Tibial artery (tissue), 4 donors: ENCODE results near the gene TREH.

Experiments used
- DNase-seq, 2 donors: peaks; one replicate each; pipeline ENCODE4 v3.0.0-alpha.2; 2019
- H3K27ac ChIP-seq, 2 donors: fragments of 200-600 bp; sonication (generic) in 1 of 2; 1 replicate in 1 of 2; 2 replicates in 1 of 2; pipeline ENCODE4 v1.5.1; 2018 to 2019; ENCODE audit warnings: mild to moderate bottlenecking in 1 of 2
- H3K27me3 ChIP-seq, 2 donors: fragments of 200-600 bp; sonication (generic) in 1 of 2; one replicate each; pipeline versions ENCODE4 v1.5.1 to v1.6.0; 2016 to 2019
- H3K36me3 ChIP-seq, 3 donors: fragments of 200-600 bp; sonication (generic) in 2 of 3; one replicate each; pipeline ENCODE4 v1.5.1; 2016 to 2019; ENCODE audit warnings: mild to moderate bottlenecking in 2 of 3
- H3K4me1 ChIP-seq, 4 donors: fragments of 200-600 bp; sonication (generic) in 2 of 4; 1 replicate in 3 of 4; 2 replicates in 1 of 4; pipeline ENCODE4 v1.5.1; 2016 to 2019
- H3K4me3 ChIP-seq, 2 donors: fragments of 200-600 bp; sonication (generic) in 1 of 2; 1 replicate in 1 of 2; 2 replicates in 1 of 2; pipeline ENCODE4 v1.5.1; 2018 to 2019; ENCODE audit warnings: mild to moderate bottlenecking in 2 of 2
- H3K9me3 ChIP-seq, 3 donors: fragments of 200-600 bp; sonication (generic) in 1 of 3; one replicate each; pipeline ENCODE4 v1.5.1; 2016 to 2019
- intact Hi-C: fragments of 100-400 bp; cut with DNase I; formaldehyde crosslinking; loops from one replicate; pipeline ENCODE4 v1.15.0; 2023; ENCODE audit warnings: low total_unique reads
- TF ChIP-seq, protein P1 (sequence below), 2 experiments: fragments of 200-600 bp in 1 of 2; fragments of 450-650 bp in 1 of 2; IDR thresholded peaks; one replicate each; pipeline ENCODE4 v1.5.1; 2017 to 2019; ENCODE audit warnings: antibody characterized with exemption in 2 of 2, mild to moderate bottlenecking in 1 of 2, moderate library complexity in 1 of 2

Gene TREH

DNA sequence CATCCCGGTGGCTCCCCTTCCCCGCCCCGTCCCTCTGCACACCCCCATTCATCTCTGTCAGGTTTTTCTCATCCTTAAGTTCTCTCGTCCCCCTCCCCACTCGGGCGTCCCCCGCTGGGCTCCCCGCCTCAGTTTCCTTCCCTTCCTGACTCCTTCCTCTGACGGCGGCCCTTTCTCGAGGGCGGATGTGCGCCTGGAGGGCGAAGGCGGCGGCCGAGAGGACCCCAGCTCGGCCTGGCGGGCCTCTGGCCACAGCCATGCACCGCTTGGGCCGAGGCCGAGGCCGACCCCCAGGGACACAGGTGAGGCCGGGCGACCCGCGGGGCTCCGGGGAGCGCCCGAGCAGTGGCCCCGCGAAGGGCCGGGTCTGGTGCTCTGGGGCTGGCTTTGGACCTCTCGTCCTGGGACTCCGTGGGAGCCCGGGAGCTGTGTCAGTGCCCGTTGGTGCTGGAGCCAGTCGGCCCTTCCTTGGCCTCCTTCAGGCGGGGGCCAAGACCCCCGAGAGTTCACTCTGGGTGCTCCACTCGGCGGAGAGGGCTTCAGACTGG is 69.2 kb downstream of the TREH start:
- intact Hi-C loops, result loop anchor here (2.0 kb wide), 1 partner anchor 15 kb away; no protein-coding TSS in a partner anchor
- Histone ChIP-seq H3K27ac (peak overlapping the region; percentile 93), H3K27me3 (no peaks in the 10 kb centered on the region), H3K9me3 (no peaks in the 10 kb centered on the region), H3K4me1 (peaks cover 0 to 58% (median 49%) of the 10 kb centered on the region in 4 donors), H3K36me3 (peaks cover 0 to 17% (median 11%) of the 10 kb centered on the region in 3 donors), H3K4me3 (peak overlapping the region; percentile 70 to 85)
- TF ChIP-seq, protein P1, sequence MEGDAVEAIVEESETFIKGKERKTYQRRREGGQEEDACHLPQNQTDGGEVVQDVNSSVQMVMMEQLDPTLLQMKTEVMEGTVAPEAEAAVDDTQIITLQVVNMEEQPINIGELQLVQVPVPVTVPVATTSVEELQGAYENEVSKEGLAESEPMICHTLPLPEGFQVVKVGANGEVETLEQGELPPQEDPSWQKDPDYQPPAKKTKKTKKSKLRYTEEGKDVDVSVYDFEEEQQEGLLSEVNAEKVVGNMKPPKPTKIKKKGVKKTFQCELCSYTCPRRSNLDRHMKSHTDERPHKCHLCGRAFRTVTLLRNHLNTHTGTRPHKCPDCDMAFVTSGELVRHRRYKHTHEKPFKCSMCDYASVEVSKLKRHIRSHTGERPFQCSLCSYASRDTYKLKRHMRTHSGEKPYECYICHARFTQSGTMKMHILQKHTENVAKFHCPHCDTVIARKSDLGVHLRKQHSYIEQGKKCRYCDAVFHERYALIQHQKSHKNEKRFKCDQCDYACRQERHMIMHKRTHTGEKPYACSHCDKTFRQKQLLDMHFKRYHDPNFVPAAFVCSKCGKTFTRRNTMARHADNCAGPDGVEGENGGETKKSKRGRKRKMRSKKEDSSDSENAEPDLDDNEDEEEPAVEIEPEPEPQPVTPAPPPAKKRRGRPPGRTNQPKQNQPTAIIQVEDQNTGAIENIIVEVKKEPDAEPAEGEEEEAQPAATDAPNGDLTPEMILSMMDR (IDR thresholded peaks at IDR 0.05), result no peak
- DNase-seq, result no peak

DNA sequence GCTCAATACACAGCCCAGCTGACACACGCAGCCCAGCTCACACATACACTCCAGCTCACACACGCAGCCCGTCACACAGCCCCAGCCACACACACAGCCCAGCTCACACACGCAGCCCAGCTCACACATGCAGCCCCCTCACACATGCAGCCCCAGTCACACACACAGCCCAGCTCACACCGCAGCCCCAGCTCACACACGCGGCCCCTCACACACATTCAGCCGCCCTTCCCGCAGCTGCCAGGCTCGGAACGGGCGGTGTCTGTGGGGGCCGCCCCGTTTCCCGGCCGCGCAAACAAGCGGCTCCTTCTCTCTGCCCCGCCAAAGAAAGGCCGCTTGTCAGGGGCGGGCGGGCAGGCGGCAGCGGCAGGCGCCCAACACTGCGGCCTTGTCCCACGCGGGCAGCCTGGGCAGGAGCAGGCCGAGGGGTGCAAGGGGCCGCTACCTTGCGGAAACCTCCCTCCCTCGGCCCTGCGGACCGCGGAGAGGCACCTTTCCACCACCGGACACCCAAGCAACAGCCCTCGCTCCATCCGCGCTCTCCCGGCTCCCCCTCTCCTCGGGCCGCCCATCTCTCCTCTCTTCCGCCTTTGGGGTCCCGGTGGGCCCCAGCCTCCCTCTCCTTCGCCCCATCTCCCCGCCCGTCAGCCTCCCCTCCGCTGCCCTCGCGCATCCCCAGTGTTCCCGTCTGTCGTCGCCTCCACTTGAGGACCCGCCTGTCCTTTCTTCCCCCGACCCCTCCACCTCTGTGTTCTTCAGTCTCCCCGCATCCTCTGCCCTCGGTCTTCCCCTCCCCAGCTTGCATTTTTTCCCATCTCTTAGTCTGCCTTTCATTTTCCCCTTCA is 69.8 kb downstream of the TREH start:
- peaks cover 0 to 11% (median 8%) of the 10 kb centered on the region in 3 donors for H3K36me3 ChIP-seq
- H3K4me1 ChIP-seq, result peaks cover 0 to 65% (median 55%) of the 10 kb centered on the region in 4 donors
- intact Hi-C loops, result loop anchor here (2.0 to 5.0 kb wide), 2 partner anchors 15 to 37 kb away; partner anchors contain the start of gene ARCN1
- no peaks in the 10 kb centered on the region for H3K9me3 ChIP-seq
- H3K27ac ChIP-seq, result peak overlapping the region; percentile 93
- no peak for DNase-seq
- no peaks in the 10 kb centered on the region for H3K27me3 ChIP-seq
- TF ChIP-seq, protein P1 (IDR thresholded peaks at IDR 0.05), result no peak
- H3K4me3 ChIP-seq, result peak overlapping the region; percentile 70 to 85

DNA sequence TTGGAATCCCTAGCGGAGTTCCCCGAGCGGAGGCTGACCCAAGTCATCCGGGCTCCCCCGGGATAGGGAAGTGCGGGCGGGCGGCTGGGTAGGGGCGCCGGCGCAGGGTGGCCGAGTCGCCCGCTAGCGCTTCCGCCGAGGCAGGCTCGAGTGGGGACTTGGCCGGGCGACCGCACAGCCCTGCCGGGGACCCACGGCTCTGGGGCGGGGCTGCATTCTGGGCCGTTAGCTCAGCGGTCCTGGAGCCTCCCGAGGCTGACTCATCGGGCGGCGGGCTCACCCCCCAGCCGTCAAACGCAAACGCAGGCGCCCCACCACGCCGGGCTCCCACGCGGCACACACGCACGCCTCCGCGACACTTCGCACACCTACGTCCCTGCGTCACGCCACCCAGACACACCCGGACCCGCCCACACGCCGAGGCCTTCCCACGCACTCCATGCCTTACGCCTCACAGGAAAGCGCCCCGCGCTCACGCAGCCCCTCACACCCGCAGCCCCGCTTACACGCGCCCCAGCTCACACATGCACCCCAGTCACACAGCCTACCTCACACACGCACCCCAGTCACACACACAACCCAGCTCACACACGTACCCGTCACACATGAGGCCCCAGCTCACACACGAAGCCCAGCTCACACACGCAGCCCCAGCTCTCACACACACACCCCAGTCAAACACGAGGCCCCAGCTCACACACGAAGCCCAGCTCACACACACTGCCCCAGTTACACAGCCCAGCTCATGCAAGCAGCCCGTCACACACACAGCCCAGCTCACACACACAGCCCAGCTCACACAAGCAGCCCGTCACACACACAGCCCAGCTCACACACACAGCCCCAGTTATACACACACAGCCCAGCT is 70.9 kb downstream of the TREH start:
- TF ChIP-seq, protein P1 (IDR thresholded peaks at IDR 0.05), result no peak
- intact Hi-C loops, result loop anchor here (5.0 kb wide), 1 partner anchor 36 kb away; the partner anchor contains the start of gene ARCN1
- H3K4me3 ChIP-seq, result peak overlapping the region; percentile 70 to 85
- peaks cover 0 to 73% (median 57%) of the 10 kb centered on the region in 4 donors for H3K4me1 ChIP-seq
- H3K27me3 ChIP-seq, result no peaks in the 10 kb centered on the region
- peak overlapping the region; percentile 93 for H3K27ac ChIP-seq
- no peaks in the 10 kb centered on the region for H3K9me3 ChIP-seq
- peaks cover 0 to under 1% (median 0%) of the 10 kb centered on the region in 3 donors for H3K36me3 ChIP-seq
- peak; percentile 84 to 95 for DNase-seq

DNA sequence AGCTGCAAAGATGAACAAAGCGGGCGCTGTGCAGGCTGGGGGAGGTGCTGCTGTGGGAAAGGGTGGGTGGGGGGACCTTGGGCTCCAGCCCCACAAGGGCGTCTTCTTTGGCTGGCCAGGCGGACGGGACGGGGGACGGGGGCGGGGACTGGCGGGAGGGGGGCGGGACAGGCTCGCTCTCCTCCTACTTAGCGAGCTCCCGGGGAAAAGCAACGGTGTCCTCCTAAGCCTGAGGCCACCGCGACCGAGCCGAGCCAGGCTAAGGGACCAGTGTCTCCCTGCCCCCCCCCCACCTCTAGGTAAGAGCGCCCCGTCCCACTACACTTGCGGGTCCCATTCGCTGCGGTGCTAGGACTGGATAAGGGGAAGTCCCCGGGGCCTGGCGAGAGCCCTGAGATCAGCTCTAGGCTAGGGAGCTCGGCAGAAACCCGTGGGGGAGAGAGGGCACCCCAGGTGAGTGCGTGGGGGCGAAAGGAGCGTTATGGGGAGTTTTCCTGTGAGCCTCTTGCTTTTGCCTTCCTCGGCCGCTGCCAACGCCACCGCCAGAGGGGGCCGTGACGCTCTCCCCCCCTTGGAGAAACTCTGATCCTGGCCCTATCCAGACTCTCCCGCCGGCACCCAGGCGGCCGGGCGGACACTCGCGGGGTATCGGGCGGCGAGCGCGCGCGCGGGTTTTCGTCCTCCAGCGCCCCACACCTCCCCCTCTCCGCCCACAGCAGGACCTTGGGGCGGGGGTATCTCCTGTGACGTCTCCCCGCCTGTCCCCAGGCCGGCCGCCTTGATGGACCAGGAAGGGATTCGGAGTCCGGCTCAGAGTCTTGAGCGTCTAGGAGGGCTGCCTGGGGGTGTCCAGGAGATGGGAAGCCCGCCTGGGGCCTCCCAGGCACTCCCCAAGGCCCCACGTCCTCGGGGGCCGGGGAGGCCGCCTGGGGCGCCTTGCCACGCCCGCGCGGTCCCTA is 71.8 kb downstream of the TREH start, which contains the start of gene PHLDB1:
Gene PHLDB1, plus strand, starts transcription at position 215 of the 959 bp plus-strand sequence. CDS start 6,222 bp downstream, outside the sequence.
- intact Hi-C loops, result loop anchor here (5.0 kb wide), 1 partner anchor 35 kb away; the partner anchor contains the start of gene ARCN1
- Histone ChIP-seq H3K4me1 (peaks cover 0 to 70% (median 57%) of the 10 kb centered on the region in 4 donors), H3K27ac (peak within 1 kb of the TSS; percentile 93), H3K9me3 (no peaks in the 10 kb centered on the region), H3K4me3 (peak within 1 kb of the TSS; percentile 70 to 85), H3K27me3 (no peaks in the 10 kb centered on the region), H3K36me3 (peaks cover 0 to 7% (median 6%) of the 10 kb centered on the region in 3 donors)
- peak; percentile 73 to 86 for DNase-seq
- TF ChIP-seq, protein P1 (IDR thresholded peaks at IDR 0.05), result peak; percentile 48 to 52
